Activated naive CD4-positive, alpha-beta T cell (primary cell): Measurements from ENCODE around the gene RNF157.

Experiments used
- DNase-seq, 4 experiments: peaks; one replicate each; lab custom pipeline; 2025; lab: John Stamatoyannopoulos, UW

The RNF157 gene

GRCh38 chr17:76155988-76156661 is 84.2 kb downstream of the RNF157 start:
- DNase-seq: no peak

- DNase-seq: no peak
These were observed 85.1 kb downstream of the RNF157 start for GRCh38 chr17:76154936-76155845.

GRCh38 chr17:76154292-76154691 is 86.0 kb downstream of the RNF157 start:
- DNase-seq: no peak

GRCh38 chr17:76153640-76154039 is 86.7 kb downstream of the RNF157 start:
- DNase-seq: no peak

- no peak for DNase-seq
These were observed 87.1 kb downstream of the RNF157 start for GRCh38 chr17:76153202-76153601.

GRCh38 chr17:76152591-76152990 is 87.7 kb downstream of the RNF157 start:
- DNase-seq: no peak

GRCh38 chr17:76151896-76152454 is 88.3 kb downstream of the RNF157 start:
- peak in 1 of 4 experiments; percentile 30 for DNase-seq

- no peak for DNase-seq
These were observed 89.3 kb downstream of the RNF157 start for GRCh38 chr17:76150712-76151622.

GRCh38 chr17:76149214-76149613 is 91.1 kb downstream of the RNF157 start:
- no peak for DNase-seq

- no peak for DNase-seq
These were observed 92.3 kb downstream of the RNF157 start for GRCh38 chr17:76148015-76148326.

GRCh38 chr17:76147211-76148014 is 92.9 kb downstream of the RNF157 start:
- DNase-seq: no peak

GRCh38 chr17:76146053-76146851 is 94.0 kb downstream of the RNF157 start:
- DNase-seq: no peak

- DNase-seq: peak in 2 of 4 experiments; percentile 36 to 42
These were observed 94.9 kb downstream of the RNF157 start for GRCh38 chr17:76145231-76146052.

- no peak for DNase-seq
These were observed 97.7 kb downstream of the RNF157 start for GRCh38 chr17:76142585-76143041.

- no peak for DNase-seq
These were observed 98.2 kb downstream of the RNF157 start for GRCh38 chr17:76142039-76142584.

- peak; percentile 66 to 85 (median 76) for DNase-seq
These were observed 98.9 kb downstream of the RNF157 start, which contains the start of gene FOXJ1 for GRCh38 chr17:76141212-76142038. Gene FOXJ1, minus strand, starts transcription at chr17:76141245. Its CDS starts 850 bp downstream, at chr17:76140395.

- DNase-seq: no peak
These were observed 99.6 kb downstream of the RNF157 start for GRCh38 chr17:76140661-76141211.
